Stimulated activated CD8-positive, alpha-beta memory T cell treated with anti-CD3 and anti-CD28 coated beads, Interleukin-15, amount 100 ng/mL, for 48 hours (primary cell): ENCODE results near the gene NCAPD3.

Experiments
- DNase-seq, 2 donors: peaks; one replicate each; pipeline ENCODE4 v3.0.0-alpha.2; 2020; ENCODE audit warnings: low read depth in 2 of 2

NCAPD3 gene

GRCh38 chr11:134158023-134158422, 65.7 kb downstream of the NCAPD3 start:
- DNase-seq: no peak

GRCh38 chr11:134157451-134157850, 66.3 kb downstream of the NCAPD3 start:
- DNase-seq: no peak

- DNase-seq: no peak
These were observed 67.6 kb downstream of the NCAPD3 start for GRCh38 chr11:134155946-134156865.

- no peak for DNase-seq
These were observed 68.3 kb downstream of the NCAPD3 start for GRCh38 chr11:134155456-134155855.

- no peak for DNase-seq
These were observed 69.3 kb downstream of the NCAPD3 start for GRCh38 chr11:134154441-134154840.

GRCh38 chr11:134153147-134153905, 70.4 kb downstream of the NCAPD3 start:
- DNase-seq: no peak

GRCh38 chr11:134152696-134153095, 71.1 kb downstream of the NCAPD3 start:
- DNase-seq: no peak

GRCh38 chr11:134151083-134151747, 72.6 kb downstream of the NCAPD3 start:
- DNase-seq: no peak

GRCh38 chr11:134150195-134150903, 73.4 kb downstream of the NCAPD3 start:
- DNase-seq: no peak

GRCh38 chr11:134149371-134149770, 74.4 kb downstream of the NCAPD3 start:
- DNase-seq: no peak

GRCh38 chr11:134146598-134146997, 77.2 kb downstream of the NCAPD3 start:
- no peak for DNase-seq

GRCh38 chr11:134145715-134146114, 78.1 kb downstream of the NCAPD3 start:
- no peak for DNase-seq

- no peak for DNase-seq
These were observed 79.0 kb downstream of the NCAPD3 start for GRCh38 chr11:134144744-134145143.

GRCh38 chr11:134143801-134144200, 80.0 kb downstream of the NCAPD3 start:
- DNase-seq: no peak

- no peak for DNase-seq
These were observed 81.2 kb downstream of the NCAPD3 start for GRCh38 chr11:134142536-134142935.

GRCh38 chr11:134140961-134141490, 82.7 kb downstream of the NCAPD3 start:
- no peak for DNase-seq

- peak in 1 of 2 donors; percentile 15 for DNase-seq
These were observed 83.9 kb downstream of the NCAPD3 start for GRCh38 chr11:134139873-134140331.

GRCh38 chr11:134139303-134139872, 84.4 kb downstream of the NCAPD3 start:
- DNase-seq: no peak

- no peak for DNase-seq
These were observed 85.4 kb downstream of the NCAPD3 start for GRCh38 chr11:134138376-134138775.

GRCh38 chr11:134134167-134134566, 89.6 kb downstream of the NCAPD3 start:
- DNase-seq: no peak

- no peak for DNase-seq
These were observed 91.0 kb downstream of the NCAPD3 start for GRCh38 chr11:134132808-134133207.
